ENCODE data around the gene CAMK4.
"Not testable (repeated sequence)": the region's sequence is repeated elsewhere in the genome, so short reads cannot be mapped to it uniquely, and the experiment has no call there.

Gene CAMK4

GRCh38 chr5:111299067-111299481 is 74.9 kb downstream of the CAMK4 start:
- H3K27ac ChIP-seq (ENCODE audit: low read depth, low read length), result no peak overlapping the region
- no peak overlapping the region for H3K4me3 ChIP-seq (ENCODE audit: low read depth in 1 of 5, low read length in 5 of 5)
- H3K4me1 ChIP-seq (ENCODE audit: control insufficient read depth in 5 of 5, insufficient read depth in 5 of 5, low read length in 5 of 5), result no peaks in the 10 kb centered on the region
- no peaks in the 10 kb centered on the region for H3K9me3 ChIP-seq (ENCODE audit: control insufficient read depth in 5 of 5, low read length in 5 of 5)
- no peaks in the 10 kb centered on the region for H3K36me3 ChIP-seq (ENCODE audit: control insufficient read depth in 5 of 5, insufficient read depth in 5 of 5, low read length in 5 of 5)
- H3K27me3 ChIP-seq (ENCODE audit: control insufficient read depth in 5 of 5, insufficient read depth in 4 of 5, low read length in 5 of 5), result no peaks in the 10 kb centered on the region
- no peak overlapping the region for H3K9ac ChIP-seq (ENCODE audit: low read length in 5 of 5)

GRCh38 chr5:111299831-111300432 is 75.7 kb downstream of the CAMK4 start:
- no peak overlapping the region for H3K4me3 ChIP-seq (ENCODE audit: low read depth in 1 of 5, low read length in 5 of 5)
- no peaks in the 10 kb centered on the region for H3K9me3 ChIP-seq (ENCODE audit: control insufficient read depth in 5 of 5, low read length in 5 of 5)
- H3K9ac ChIP-seq (ENCODE audit: low read length in 5 of 5), result no peak overlapping the region
- no peak overlapping the region for H3K27ac ChIP-seq (ENCODE audit: low read depth, low read length)
- H3K4me1 ChIP-seq (ENCODE audit: control insufficient read depth in 5 of 5, insufficient read depth in 5 of 5, low read length in 5 of 5), result no peaks in the 10 kb centered on the region
- H3K27me3 ChIP-seq (ENCODE audit: control insufficient read depth in 5 of 5, insufficient read depth in 4 of 5, low read length in 5 of 5), result no peaks in the 10 kb centered on the region
- no peaks in the 10 kb centered on the region for H3K36me3 ChIP-seq (ENCODE audit: control insufficient read depth in 5 of 5, insufficient read depth in 5 of 5, low read length in 5 of 5)

GRCh38 chr5:111301264-111301663 is 77.1 kb downstream of the CAMK4 start:
- Histone ChIP-seq H3K9me3 (ENCODE audit: control insufficient read depth in 5 of 5, low read length in 5 of 5) (no peaks in the 10 kb centered on the region), H3K27me3 (ENCODE audit: control insufficient read depth in 5 of 5, insufficient read depth in 4 of 5, low read length in 5 of 5) (no peaks in the 10 kb centered on the region), H3K9ac (ENCODE audit: low read length in 5 of 5) (no peak overlapping the region), H3K4me3 (ENCODE audit: low read depth in 1 of 5, low read length in 5 of 5) (no peak overlapping the region), H3K27ac (ENCODE audit: low read depth, low read length) (no peak overlapping the region), H3K36me3 (ENCODE audit: control insufficient read depth in 5 of 5, insufficient read depth in 5 of 5, low read length in 5 of 5) (no peaks in the 10 kb centered on the region), H3K4me1 (ENCODE audit: control insufficient read depth in 5 of 5, insufficient read depth in 5 of 5, low read length in 5 of 5) (no peaks in the 10 kb centered on the region)

GRCh38 chr5:111302043-111302442 is 77.9 kb downstream of the CAMK4 start:
- not testable (repeated sequence) for H3K36me3 ChIP-seq (ENCODE audit: control insufficient read depth in 5 of 5, insufficient read depth in 5 of 5, low read length in 5 of 5); H3K9me3 ChIP-seq (ENCODE audit: control insufficient read depth in 5 of 5, low read length in 5 of 5); H3K9ac ChIP-seq (ENCODE audit: low read length in 5 of 5); H3K4me1 ChIP-seq (ENCODE audit: control insufficient read depth in 5 of 5, insufficient read depth in 5 of 5, low read length in 5 of 5); H3K27me3 ChIP-seq (ENCODE audit: control insufficient read depth in 5 of 5, insufficient read depth in 4 of 5, low read length in 5 of 5); H3K4me3 ChIP-seq (ENCODE audit: low read depth in 1 of 5, low read length in 5 of 5); H3K27ac ChIP-seq (ENCODE audit: low read depth, low read length)

- Histone ChIP-seq H3K27me3 (ENCODE audit: control insufficient read depth in 5 of 5, insufficient read depth in 4 of 5, low read length in 5 of 5) (no peaks in the 10 kb centered on the region), H3K4me3 (ENCODE audit: low read depth in 1 of 5, low read length in 5 of 5) (no peak overlapping the region), H3K9me3 (ENCODE audit: control insufficient read depth in 5 of 5, low read length in 5 of 5) (no peaks in the 10 kb centered on the region), H3K4me1 (ENCODE audit: control insufficient read depth in 5 of 5, insufficient read depth in 5 of 5, low read length in 5 of 5) (no peaks in the 10 kb centered on the region), H3K9ac (ENCODE audit: low read length in 5 of 5) (no peak overlapping the region), H3K27ac (ENCODE audit: low read depth, low read length) (no peak overlapping the region), H3K36me3 (ENCODE audit: control insufficient read depth in 5 of 5, insufficient read depth in 5 of 5, low read length in 5 of 5) (no peaks in the 10 kb centered on the region)
These were observed 84.8 kb downstream of the CAMK4 start for GRCh38 chr5:111308951-111309350.

GRCh38 chr5:111309384-111309783 is 85.2 kb downstream of the CAMK4 start:
- Histone ChIP-seq H3K27me3 (ENCODE audit: control insufficient read depth in 5 of 5, insufficient read depth in 4 of 5, low read length in 5 of 5) (no peaks in the 10 kb centered on the region), H3K36me3 (ENCODE audit: control insufficient read depth in 5 of 5, insufficient read depth in 5 of 5, low read length in 5 of 5) (no peaks in the 10 kb centered on the region), H3K4me1 (ENCODE audit: control insufficient read depth in 5 of 5, insufficient read depth in 5 of 5, low read length in 5 of 5) (no peaks in the 10 kb centered on the region), H3K9ac (ENCODE audit: low read length in 5 of 5) (no peak overlapping the region), H3K27ac (ENCODE audit: low read depth, low read length) (no peak overlapping the region), H3K4me3 (ENCODE audit: low read depth in 1 of 5, low read length in 5 of 5) (no peak overlapping the region), H3K9me3 (ENCODE audit: control insufficient read depth in 5 of 5, low read length in 5 of 5) (no peaks in the 10 kb centered on the region)

- H3K9me3 ChIP-seq (ENCODE audit: control insufficient read depth in 5 of 5, low read length in 5 of 5), result no peaks in the 10 kb centered on the region
- H3K4me1 ChIP-seq (ENCODE audit: control insufficient read depth in 5 of 5, insufficient read depth in 5 of 5, low read length in 5 of 5), result no peaks in the 10 kb centered on the region
- no peak overlapping the region for H3K27ac ChIP-seq (ENCODE audit: low read depth, low read length)
- H3K27me3 ChIP-seq (ENCODE audit: control insufficient read depth in 5 of 5, insufficient read depth in 4 of 5, low read length in 5 of 5), result no peaks in the 10 kb centered on the region
- no peak overlapping the region for H3K9ac ChIP-seq (ENCODE audit: low read length in 5 of 5)
- no peaks in the 10 kb centered on the region for H3K36me3 ChIP-seq (ENCODE audit: control insufficient read depth in 5 of 5, insufficient read depth in 5 of 5, low read length in 5 of 5)
- H3K4me3 ChIP-seq (ENCODE audit: low read depth in 1 of 5, low read length in 5 of 5), result no peak overlapping the region
These were observed 86.8 kb downstream of the CAMK4 start for GRCh38 chr5:111310711-111311620.

- Histone ChIP-seq H3K4me3 (ENCODE audit: low read depth in 1 of 5, low read length in 5 of 5) (no peak overlapping the region), H3K27ac (ENCODE audit: low read depth, low read length) (no peak overlapping the region), H3K4me1 (ENCODE audit: control insufficient read depth in 5 of 5, insufficient read depth in 5 of 5, low read length in 5 of 5) (no peaks in the 10 kb centered on the region), H3K9me3 (ENCODE audit: control insufficient read depth in 5 of 5, low read length in 5 of 5) (no peaks in the 10 kb centered on the region), H3K27me3 (ENCODE audit: control insufficient read depth in 5 of 5, insufficient read depth in 4 of 5, low read length in 5 of 5) (no peaks in the 10 kb centered on the region), H3K9ac (ENCODE audit: low read length in 5 of 5) (no peak overlapping the region), H3K36me3 (ENCODE audit: control insufficient read depth in 5 of 5, insufficient read depth in 5 of 5, low read length in 5 of 5) (no peaks in the 10 kb centered on the region)
These were observed 87.5 kb downstream of the CAMK4 start for GRCh38 chr5:111311666-111312065.

GRCh38 chr5:111313017-111313724 is 89.0 kb downstream of the CAMK4 start:
- no peaks in the 10 kb centered on the region for H3K27me3 ChIP-seq (ENCODE audit: control insufficient read depth in 5 of 5, insufficient read depth in 4 of 5, low read length in 5 of 5)
- H3K36me3 ChIP-seq (ENCODE audit: control insufficient read depth in 5 of 5, insufficient read depth in 5 of 5, low read length in 5 of 5), result no peaks in the 10 kb centered on the region
- no peaks in the 10 kb centered on the region for H3K9me3 ChIP-seq (ENCODE audit: control insufficient read depth in 5 of 5, low read length in 5 of 5)
- H3K27ac ChIP-seq (ENCODE audit: low read depth, low read length), result no peak overlapping the region
- no peak overlapping the region for H3K9ac ChIP-seq (ENCODE audit: low read length in 5 of 5)
- H3K4me1 ChIP-seq (ENCODE audit: control insufficient read depth in 5 of 5, insufficient read depth in 5 of 5, low read length in 5 of 5), result no peaks in the 10 kb centered on the region
- no peak overlapping the region for H3K4me3 ChIP-seq (ENCODE audit: low read depth in 1 of 5, low read length in 5 of 5)

- H3K9ac ChIP-seq (ENCODE audit: low read length in 5 of 5), result no peak overlapping the region
- H3K36me3 ChIP-seq (ENCODE audit: control insufficient read depth in 5 of 5, insufficient read depth in 5 of 5, low read length in 5 of 5), result no peaks in the 10 kb centered on the region
- no peak overlapping the region for H3K4me3 ChIP-seq (ENCODE audit: low read depth in 1 of 5, low read length in 5 of 5)
- no peak overlapping the region for H3K27ac ChIP-seq (ENCODE audit: low read depth, low read length)
- no peaks in the 10 kb centered on the region for H3K27me3 ChIP-seq (ENCODE audit: control insufficient read depth in 5 of 5, insufficient read depth in 4 of 5, low read length in 5 of 5)
- H3K4me1 ChIP-seq (ENCODE audit: control insufficient read depth in 5 of 5, insufficient read depth in 5 of 5, low read length in 5 of 5), result no peaks in the 10 kb centered on the region
- no peaks in the 10 kb centered on the region for H3K9me3 ChIP-seq (ENCODE audit: control insufficient read depth in 5 of 5, low read length in 5 of 5)
These were observed 96.8 kb downstream of the CAMK4 start for GRCh38 chr5:111320953-111321352.
